H9 (cell line): ENCODE results near the gene TSPAN9. TPM values are rescaled to one million over a fixed set of nuclear protein-coding genes. Genes with fewer than 3 reads are reported as not detected.

Source experiments
- DNase-seq: peaks from one replicate; pipeline ENCODE4 v3.0.0-alpha.2; 2017
- H2AFZ ChIP-seq: one replicate; pipeline ENCODE4 v1.6.1; 2013; ENCODE audit warnings: mild to moderate bottlenecking, low read length, control low read depth, moderate library complexity
- H2AK5ac ChIP-seq: 2 replicates; pipeline ENCODE4 v1.6.1; 2013; ENCODE audit warnings: low read length, control low read depth, mixed read lengths; ENCODE audit not compliant: insufficient read length
- H2BK120ac ChIP-seq: one replicate; pipeline ENCODE4 v1.6.1; 2013; ENCODE audit warnings: low read depth, mild to moderate bottlenecking, low read length, control low read depth, inconsistent platforms; ENCODE audit not compliant: poor library complexity, severe bottlenecking
- H2BK12ac ChIP-seq: 2 replicates; pipeline ENCODE4 v1.6.1; 2013; ENCODE audit warnings: low read length, control low read depth, mixed read lengths, low read depth; ENCODE audit not compliant: insufficient read length
- H2BK15ac ChIP-seq: 2 replicates; pipeline ENCODE4 v1.6.1; 2013; ENCODE audit warnings: low read depth, low read length, control low read depth
- H2BK20ac ChIP-seq: one replicate; pipeline ENCODE4 v1.6.1; 2013; ENCODE audit warnings: low read depth, mild to moderate bottlenecking, low read length, control low read depth, inconsistent platforms; ENCODE audit not compliant: poor library complexity, severe bottlenecking
- H2BK5ac ChIP-seq: 2 replicates; pipeline ENCODE4 v1.6.1; 2013; ENCODE audit warnings: low read length, control low read depth, mixed read lengths; ENCODE audit not compliant: insufficient read length
- H3K14ac ChIP-seq: 2 replicates; pipeline ENCODE4 v1.6.1; 2013; ENCODE audit warnings: low read length, control low read depth; ENCODE audit not compliant: insufficient read depth
- H3K18ac ChIP-seq: 2 replicates; pipeline ENCODE4 v1.6.1; 2013; ENCODE audit warnings: low read depth, mild to moderate bottlenecking, mixed read lengths, low read length, control low read depth; ENCODE audit not compliant: insufficient read length
- H3K23ac ChIP-seq: 2 replicates; pipeline ENCODE4 v1.6.1; 2013; ENCODE audit warnings: low read length, control low read depth, mixed read lengths, low read depth; ENCODE audit not compliant: insufficient read length
- H3K23me2 ChIP-seq: 2 replicates; pipeline ENCODE4 v1.6.1; 2013; ENCODE audit warnings: low read depth, mild to moderate bottlenecking, mixed read lengths, low read length, control low read depth; ENCODE audit not compliant: insufficient read length, poor library complexity, severe bottlenecking
- H3K27ac ChIP-seq: 2 replicates; pipeline ENCODE4 v1.5.1; 2013; ENCODE audit warnings: low read length, control low read depth, mixed read lengths, low read depth; ENCODE audit not compliant: insufficient read length
- H3K27me3 ChIP-seq: 2 replicates; pipeline ENCODE4 v1.6.1; 2013; ENCODE audit warnings: low read length, control low read depth, inconsistent platforms; ENCODE audit not compliant: insufficient read depth
- H3K4ac ChIP-seq: 2 replicates; pipeline ENCODE4 v1.6.1; 2013; ENCODE audit warnings: low read depth, mild to moderate bottlenecking, control low read depth, inconsistent platforms, low read length, moderate library complexity
- H3K4me1 ChIP-seq: 2 replicates; pipeline ENCODE4 v1.6.1; 2013; ENCODE audit warnings: low read length, control low read depth, inconsistent platforms; ENCODE audit not compliant: insufficient read depth
- H3K4me2 ChIP-seq: 2 replicates; pipeline ENCODE4 v1.6.1; 2013; ENCODE audit warnings: low read length, control low read depth, mixed read lengths; ENCODE audit not compliant: insufficient read length, insufficient read depth
- H3K56ac ChIP-seq: 2 replicates; pipeline ENCODE4 v1.6.1; 2013; ENCODE audit warnings: low read depth, mild to moderate bottlenecking, mixed read lengths, low read length, control low read depth; ENCODE audit not compliant: insufficient read length
- H3K79me1 ChIP-seq: 2 replicates; pipeline ENCODE4 v1.6.1; 2013; ENCODE audit warnings: low read depth, mild to moderate bottlenecking, moderate library complexity, low read length, control low read depth, inconsistent platforms; ENCODE audit not compliant: insufficient read depth, poor library complexity, severe bottlenecking
- H3K79me2 ChIP-seq: 2 replicates; pipeline ENCODE4 v1.6.1; 2013; ENCODE audit warnings: low read length, control low read depth, inconsistent platforms; ENCODE audit not compliant: insufficient read depth
- H3K9ac ChIP-seq: 2 replicates; pipeline ENCODE4 v1.6.1; 2013; ENCODE audit warnings: low read length, control low read depth, mixed read lengths; ENCODE audit not compliant: insufficient read length; ENCODE audit errors: extremely low read depth
- H3K9me3 ChIP-seq: one replicate; pipeline ENCODE4 v1.6.1; 2013; ENCODE audit warnings: low read depth, low read length, inconsistent platforms; ENCODE audit not compliant: control insufficient read depth
- H3T11ph ChIP-seq: one replicate; pipeline ENCODE4 v1.6.1; 2013; ENCODE audit warnings: mild to moderate bottlenecking, low read length, control low read depth, inconsistent platforms
- H4K20me1 ChIP-seq: one replicate; pipeline ENCODE4 v1.6.1; 2013; ENCODE audit not compliant: control insufficient read depth, insufficient read length, insufficient read depth
- H4K5ac ChIP-seq: 2 replicates; pipeline ENCODE4 v1.6.1; 2013; ENCODE audit warnings: low read depth, mild to moderate bottlenecking, mixed read lengths, low read length, control low read depth; ENCODE audit not compliant: insufficient read length
- H4K8ac ChIP-seq: replicated peaks from 2 replicates; pipeline ENCODE4 v1.6.1; 2013; ENCODE audit warnings: low read length, control low read depth, mixed read lengths, low read depth; ENCODE audit not compliant: insufficient read length
- H4K91ac ChIP-seq: 2 replicates; pipeline ENCODE4 v1.6.1; 2013; ENCODE audit warnings: low read depth, mild to moderate bottlenecking, moderate library complexity, mixed read lengths, low read length, control low read depth; ENCODE audit not compliant: insufficient read length
- H3K27ac Mint-ChIP-seq, 3 experiments: 2 replicates in 2 of 3; 3 replicates in 1 of 3; pipeline ENCODE4 v1.8.0; 2020 to 2021; ENCODE audit warnings: mixed read lengths in 3 of 3, mild to moderate bottlenecking in 1 of 3, moderate library complexity in 1 of 3
- H3K27me3 Mint-ChIP-seq: 2 replicates; pipeline ENCODE4 v1.8.0; 2021; ENCODE audit warnings: low read depth, mild to moderate bottlenecking, moderate library complexity, mixed read lengths
- H3K36me3 Mint-ChIP-seq, 3 experiments: 2 replicates in 2 of 3; 3 replicates in 1 of 3; pipeline ENCODE4 v1.8.0; 2020 to 2021; ENCODE audit warnings: low read depth in 3 of 3, mixed read lengths in 3 of 3; ENCODE audit not compliant: insufficient read depth in 1 of 3
- H3K4me1 Mint-ChIP-seq, 2 experiments: 2 replicates each; pipeline ENCODE4 v1.8.0; 2020; ENCODE audit warnings: mixed read lengths in 2 of 2
- H3K4me3 Mint-ChIP-seq, 2 experiments: 2 replicates in 1 of 2; 3 replicates in 1 of 2; pipeline ENCODE4 v1.8.0; 2020 to 2021; ENCODE audit warnings: mild to moderate bottlenecking in 2 of 2, mixed read lengths in 2 of 2, moderate library complexity in 1 of 2
- H3K9me3 Mint-ChIP-seq, 2 experiments: 2 replicates in 1 of 2; 3 replicates in 1 of 2; pipeline ENCODE4 v1.8.0; 2020; ENCODE audit warnings: mild to moderate bottlenecking in 2 of 2, mixed read lengths in 2 of 2, moderate library complexity in 1 of 2
- CTCF ChIP-seq: fragments of 200-600 bp; sonication (generic); conservative IDR thresholded peaks from 3 replicates; pipeline ENCODE4 v1.8.0; 2021; ENCODE audit warnings: antibody characterized with exemption, mild to moderate bottlenecking
- WGBS: extraction: QIAGEN DNeasy Blood & Tissue Kit; methylation state at CpG from one replicate; pipeline ENCODE4 v1.1.7; 2013; ENCODE audit warnings: missing lambda C conversion rate, low lambda C conversion rate, mixed read lengths; ENCODE audit not compliant: insufficient read length; ENCODE audit errors: extremely low coverage; 5-methylcytosine and 5-hydroxymethylcytosine counted together
- total RNA-seq: library from RNA; stranded (reverse); gene quantifications from 2 replicates; pipeline ENCODE4 v1.2.1, GENCODE V29; 2021

TSPAN9 gene
- total RNA-seq, 1 experiment from 2014 or later, result 19.0 TPM

- H3K4me2 ChIP-seq, result no peak overlapping the region
- no peak overlapping the region for H2BK120ac ChIP-seq
- no peak overlapping the region for H2BK15ac ChIP-seq
- DNase-seq, result no peak
- no peaks in the 10 kb centered on the region for H3K23me2 ChIP-seq
- H2BK20ac ChIP-seq, result no peak overlapping the region
- H3T11ph ChIP-seq, result no peak overlapping the region
- H4K8ac ChIP-seq, result no peak overlapping the region
- H2AFZ ChIP-seq, result no peak overlapping the region
- H4K91ac ChIP-seq, result no peak overlapping the region
- no peak for TF ChIP-seq CTCF
- Mint-ChIP-seq H3K36me3 (no peaks in the 10 kb centered on the region), H3K4me3 (no peak overlapping the region), H3K9me3 (no peaks in the 10 kb centered on the region), H3K27me3 (peaks cover 15% of the 10 kb centered on the region), H3K4me1 (no peaks in the 10 kb centered on the region), H3K27ac (0 out of 7 replicates have a peak overlapping the region, but pooled peaks of 1 of the 3 experiments have one; percentile 16)
- H4K5ac ChIP-seq, result no peak overlapping the region
- no peaks in the 10 kb centered on the region for H3K79me2 ChIP-seq
- no peaks in the 10 kb centered on the region for H4K20me1 ChIP-seq
- no peak overlapping the region for H3K9ac ChIP-seq
- no peaks in the 10 kb centered on the region for H3K4me1 ChIP-seq
- H3K27me3 ChIP-seq, result no peaks in the 10 kb centered on the region
- H3K4ac ChIP-seq, result no peak overlapping the region
- WGBS, result no CpG with 5 or more reads among the region's 17 CpGs
- no peak overlapping the region for H3K56ac ChIP-seq
- no peak overlapping the region for H2BK12ac ChIP-seq
- H3K14ac ChIP-seq, result no peak overlapping the region
- no peak overlapping the region for H3K23ac ChIP-seq
- H3K18ac ChIP-seq, result no peak overlapping the region
- no peak overlapping the region for H3K27ac ChIP-seq
- H3K79me1 ChIP-seq, result no peaks in the 10 kb centered on the region
- no peak overlapping the region for H2AK5ac ChIP-seq
- H2BK5ac ChIP-seq, result no peak overlapping the region
- H3K9me3 ChIP-seq, result no peaks in the 10 kb centered on the region
Observed at GRCh38 chr12:3320881-3321509, 243.8 kb downstream of the TSPAN9 start.
